GM13977 (cell line): ENCODE measurements around the gene CARHSP1.

Experiments
- DNase-seq: peaks from one replicate; pipeline ENCODE4 v3.0.0; 2012; ENCODE audit warnings: low spot score
- CTCF ChIP-seq: IDR thresholded peaks from 2 replicates; pipeline ENCODE4 v1.5.1; 2012; ENCODE audit warnings: mild to moderate bottlenecking, control low read depth; ENCODE audit not compliant: insufficient read depth; ENCODE audit errors: extremely low read depth, missing control alignments
- in situ Hi-C: fragments of 300-500 bp; cut with MboI; formaldehyde crosslinking; loops from one replicate; pipeline ENCODE4 v1.12.0; 2022; ENCODE audit warnings: low sequenced_read_pairs, low pct_unique_long_range_greater_than_20kb, mixed read lengths, inconsistent platforms; ENCODE audit not compliant: unreplicated experiment

Gene CARHSP1

DNA sequence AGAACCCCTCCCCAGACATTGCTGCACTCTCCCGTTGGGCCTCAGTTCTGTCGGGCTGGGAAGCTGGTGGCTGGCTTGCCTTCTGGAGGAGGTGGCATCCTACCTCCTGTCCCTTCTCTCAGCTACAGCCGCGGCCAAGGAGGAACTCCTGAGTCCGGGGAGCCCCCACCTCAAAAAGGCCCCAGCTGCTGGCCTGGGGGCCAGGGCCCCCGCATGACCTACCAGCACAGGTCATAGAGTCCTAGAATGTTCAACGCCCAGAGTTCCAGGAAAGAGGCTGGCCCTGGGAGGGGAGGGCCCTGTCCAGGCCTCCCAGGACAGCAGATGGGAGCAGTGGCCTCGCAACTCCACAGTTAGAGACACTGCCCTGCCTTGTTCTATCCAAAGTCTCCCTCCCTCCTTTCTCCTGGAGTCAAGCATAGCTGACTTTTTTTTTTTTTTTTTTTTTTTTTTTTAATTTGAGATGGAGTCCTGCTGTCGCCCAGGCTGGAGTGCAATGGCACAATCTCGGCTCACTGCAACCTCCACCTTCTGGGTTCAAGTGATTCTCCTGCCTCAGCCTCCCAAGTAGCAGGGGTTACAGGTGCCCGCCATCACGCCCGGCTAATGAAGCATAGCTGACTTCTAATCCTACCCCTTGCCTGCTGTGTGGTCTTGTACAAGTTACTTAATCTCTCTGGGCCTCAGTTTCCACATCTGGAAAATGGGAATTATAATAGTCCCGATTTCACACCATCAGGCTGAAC is 7.1 kb downstream of the CARHSP1 start:
- TF ChIP-seq CTCF, result no peak
- DNase-seq, result no peak
- in situ Hi-C loops, result no loop called here

DNA sequence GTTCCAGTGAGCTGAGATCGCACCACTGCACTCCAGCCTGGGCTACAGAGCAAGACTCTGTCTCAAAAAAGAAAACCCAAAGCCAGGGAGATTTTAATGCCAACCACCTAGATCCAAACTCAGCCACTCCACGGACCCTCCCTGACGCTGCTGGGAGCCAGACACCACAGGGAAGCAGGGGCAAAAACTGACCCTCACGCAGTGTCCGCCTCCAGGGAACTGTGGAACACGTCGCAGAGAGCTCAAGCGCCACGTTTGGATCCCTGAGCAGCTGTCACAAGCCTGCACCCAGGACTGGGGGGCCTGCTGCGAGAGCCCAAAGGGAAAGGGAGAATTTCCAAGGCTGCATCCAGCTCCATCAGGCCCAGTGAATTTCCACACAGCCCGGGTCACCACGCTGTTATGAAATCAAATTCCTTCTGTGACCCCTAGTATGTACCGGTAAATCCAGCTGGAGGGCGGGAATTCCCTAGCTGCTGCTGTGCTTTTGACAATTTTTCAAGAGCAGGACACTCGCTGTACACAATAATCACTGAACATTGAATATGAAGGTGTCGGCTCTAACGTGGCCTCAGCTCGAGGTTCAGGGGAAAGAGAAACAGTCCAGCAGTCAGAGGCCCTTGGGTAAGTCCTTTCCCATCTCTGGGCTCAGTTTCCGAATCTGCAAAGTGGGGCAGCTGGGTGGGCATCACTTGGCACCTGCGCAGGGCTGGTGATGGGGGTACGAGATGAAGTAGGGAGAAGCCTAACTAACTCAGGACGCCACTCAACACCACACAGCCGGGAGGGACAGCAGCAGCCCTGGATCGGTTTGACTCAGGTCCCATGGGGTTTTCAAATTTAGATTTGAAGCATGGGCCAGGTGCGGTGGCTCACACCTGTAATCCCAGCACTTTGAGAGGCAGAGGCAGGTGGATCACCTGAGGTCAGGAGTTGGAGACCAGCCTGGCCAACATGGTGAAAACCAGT is 8.6 kb downstream of the CARHSP1 start:
- no peak for DNase-seq
- TF ChIP-seq CTCF, result no peak
- in situ Hi-C loops, result no loop called here

- no peak for TF ChIP-seq CTCF
- no peak for DNase-seq
- in situ Hi-C loops, result no loop called here
Observed at GRCh38 chr16:8858994-8859912, 9.6 kb downstream of the CARHSP1 start.

- no peak for TF ChIP-seq CTCF
- in situ Hi-C loops, result no loop called here
- DNase-seq, result no peak
Observed at GRCh38 chr16:8855972-8856371, 12.8 kb downstream of the CARHSP1 start.

GRCh38 chr16:8855051-8855786 is 13.6 kb downstream of the CARHSP1 start:
- TF ChIP-seq CTCF, result no peak
- in situ Hi-C loops, result no loop called here
- DNase-seq, result no peak
